IPS-NIHi11 (cell line): Measurements from ENCODE around the gene PPARG.
"Not testable (repeated sequence)": the region's sequence is repeated elsewhere in the genome, so short reads cannot be mapped to it uniquely, and the experiment has no call there.

ENCODE experiments used
- DNase-seq: peaks from one replicate; pipeline ENCODE4 v3.0.0; 2012; ENCODE audit warnings: mixed read lengths, low spot score

PPARG gene

GRCh38 chr3:12443781-12444522 lies 155.1 kb downstream of the PPARG start:
- DNase-seq: no peak

- peak; percentile 60 for DNase-seq
These were observed 156.0 kb downstream of the PPARG start for GRCh38 chr3:12444582-12445471.

GRCh38 chr3:12445523-12446240 lies 156.8 kb downstream of the PPARG start:
- DNase-seq: no peak

DNA sequence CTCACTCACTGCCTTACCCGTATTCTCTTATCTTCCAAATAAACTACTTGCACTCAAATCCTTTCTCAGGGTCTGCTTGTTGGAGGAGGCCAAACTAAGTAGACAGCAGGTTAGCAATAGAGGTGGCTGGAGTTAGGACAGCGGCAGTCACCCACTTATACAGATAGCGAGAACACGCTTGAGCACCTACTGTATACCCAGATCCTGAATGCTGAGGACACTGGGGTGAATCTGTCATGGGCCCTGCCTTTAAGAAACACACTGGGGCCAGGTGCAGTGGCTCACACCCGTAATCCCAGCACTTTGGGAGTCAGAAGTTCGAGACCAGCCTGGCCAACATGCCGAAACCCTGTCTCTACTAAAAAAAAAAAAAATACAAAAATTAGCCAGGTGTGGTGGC lies 157.4 kb downstream of the PPARG start:
- DNase-seq: no peak

GRCh38 chr3:12447075-12447474 lies 158.2 kb downstream of the PPARG start:
- DNase-seq: no peak

GRCh38 chr3:12448404-12449202 lies 159.7 kb downstream of the PPARG start:
- DNase-seq: peak; percentile 31

- no peak for DNase-seq
These were observed 161.2 kb downstream of the PPARG start for GRCh38 chr3:12449889-12450682.

- no peak for DNase-seq
These were observed 162.6 kb downstream of the PPARG start for GRCh38 chr3:12451481-12451880.

DNA sequence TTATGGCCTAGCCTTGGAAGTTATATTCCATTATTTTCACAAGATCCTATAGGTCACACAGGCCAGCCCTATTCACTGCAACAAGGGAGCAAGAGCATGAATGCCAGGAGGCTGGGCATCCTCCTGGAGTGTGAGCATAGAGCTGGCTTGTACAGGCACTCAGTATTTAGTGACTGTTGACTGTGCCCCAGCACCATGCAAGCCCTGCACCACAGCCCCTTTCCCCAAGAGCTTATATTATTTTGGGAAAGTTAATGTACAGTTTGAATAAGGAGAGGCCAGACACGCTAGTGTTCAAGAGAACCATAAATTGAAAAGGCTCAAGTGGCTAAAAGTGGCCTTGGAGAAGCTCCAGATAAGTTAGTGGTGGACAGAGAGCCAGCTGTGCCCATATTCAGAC lies 163.1 kb downstream of the PPARG start:
- DNase-seq: no peak

DNA sequence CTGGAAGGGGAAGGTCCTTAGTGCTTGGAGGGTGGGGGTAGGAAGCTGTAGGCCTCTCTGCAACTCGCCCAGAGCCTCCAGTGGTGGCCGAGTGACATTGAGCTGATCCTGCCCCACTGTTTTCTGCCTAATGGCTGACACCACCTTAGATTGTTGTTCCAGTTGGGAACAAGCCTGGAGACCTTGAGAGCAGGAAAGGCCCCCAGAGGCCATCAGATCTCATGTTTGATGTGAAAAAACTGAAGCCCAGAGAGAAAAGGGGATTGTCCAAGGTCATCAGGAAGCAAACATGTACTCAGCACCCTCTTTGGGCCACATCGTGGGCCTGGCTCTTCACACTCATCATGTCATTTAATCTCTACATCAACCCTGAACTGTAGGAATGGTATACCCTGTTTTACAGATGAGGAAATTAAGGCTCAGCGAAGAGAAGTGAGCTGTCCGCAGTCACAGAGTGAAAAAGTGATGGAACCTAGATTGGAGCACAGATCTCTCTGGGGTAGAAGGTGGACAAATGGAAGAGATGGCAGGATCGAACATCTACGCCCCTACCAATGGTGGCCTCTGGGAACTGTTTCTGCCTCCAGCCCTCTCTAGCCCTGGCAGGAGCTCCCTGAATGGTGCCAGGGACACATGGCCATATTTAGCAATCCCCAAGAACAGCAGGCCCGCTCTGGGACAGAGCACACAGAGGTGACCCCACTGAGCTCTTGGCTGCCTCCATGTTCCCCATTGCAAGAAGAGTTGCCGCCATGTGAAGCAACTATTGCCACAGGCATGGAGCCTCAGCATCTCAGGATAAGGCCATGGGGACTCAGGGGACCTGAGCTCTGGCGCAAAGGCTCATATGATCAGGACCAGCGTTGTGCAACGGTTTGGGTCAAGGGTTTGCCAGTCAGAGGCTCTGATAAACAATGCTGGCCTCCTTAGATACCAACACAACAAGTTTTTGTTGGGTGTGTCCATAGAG lies 163.8 kb downstream of the PPARG start:
- no peak for DNase-seq

GRCh38 chr3:12454076-12454815 lies 165.4 kb downstream of the PPARG start:
- DNase-seq: no peak

- DNase-seq: no peak
These were observed 165.9 kb downstream of the PPARG start for GRCh38 chr3:12454816-12455121.

DNA sequence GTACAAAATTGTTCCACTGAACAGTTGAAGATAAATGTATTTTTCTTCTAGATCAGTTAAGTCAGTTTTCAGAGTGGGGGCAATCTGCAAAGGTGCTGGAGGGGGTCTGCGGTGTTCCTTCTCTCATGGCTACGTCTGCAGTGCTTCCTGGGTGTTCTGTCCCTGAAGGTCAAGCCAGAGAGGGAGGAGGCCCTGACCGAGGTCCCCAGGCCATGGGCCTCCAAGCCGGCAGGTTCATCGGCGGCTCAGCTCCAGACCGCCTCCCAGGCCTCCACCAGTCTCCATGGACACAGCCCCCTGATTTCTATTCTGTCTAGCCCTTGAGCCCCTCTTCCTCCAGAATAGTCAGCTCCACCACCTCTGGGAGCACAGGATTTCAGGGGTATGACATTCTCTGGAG lies 166.9 kb downstream of the PPARG start:
- no peak for DNase-seq

DNA sequence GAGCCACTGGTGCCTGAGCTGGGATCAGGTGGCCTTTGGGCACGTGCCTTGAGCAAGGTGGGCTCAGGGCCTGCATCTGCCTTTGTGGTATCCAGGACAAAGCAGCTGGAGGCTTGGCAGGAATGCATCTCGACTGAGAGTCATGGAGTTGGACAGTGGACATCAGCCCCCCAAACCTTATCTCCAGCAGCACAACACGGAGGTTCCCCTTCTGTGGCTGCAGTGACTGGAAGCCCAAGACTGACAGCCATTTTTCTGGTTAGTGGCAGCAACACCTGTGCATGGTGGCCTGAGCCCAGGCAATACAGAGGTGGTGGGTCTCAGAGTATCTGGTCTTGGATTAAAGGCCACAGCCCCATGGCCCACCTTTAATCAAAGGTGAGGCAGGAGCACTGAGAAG lies 167.6 kb downstream of the PPARG start:
- no peak for DNase-seq

DNA sequence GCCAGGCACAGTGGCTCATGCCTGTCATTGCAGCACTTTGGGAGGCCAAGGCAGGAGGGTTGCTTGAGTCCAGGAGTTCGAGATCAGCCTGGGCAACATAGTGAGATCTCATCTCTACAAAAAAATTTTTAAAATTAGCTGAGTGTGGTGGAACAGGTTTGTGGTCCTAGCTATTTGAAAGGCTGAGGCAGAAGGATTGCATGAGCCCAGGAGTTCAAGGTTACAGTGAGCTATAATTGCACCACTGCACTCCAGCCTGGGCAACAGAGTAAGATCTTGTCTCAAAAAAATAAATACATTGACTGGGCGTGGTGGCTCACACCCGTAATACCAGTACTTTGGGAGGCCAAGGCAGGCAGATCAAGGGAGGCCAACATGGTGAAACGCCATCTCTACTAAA lies 168.5 kb downstream of the PPARG start:
- DNase-seq: not testable (repeated sequence)

DNA sequence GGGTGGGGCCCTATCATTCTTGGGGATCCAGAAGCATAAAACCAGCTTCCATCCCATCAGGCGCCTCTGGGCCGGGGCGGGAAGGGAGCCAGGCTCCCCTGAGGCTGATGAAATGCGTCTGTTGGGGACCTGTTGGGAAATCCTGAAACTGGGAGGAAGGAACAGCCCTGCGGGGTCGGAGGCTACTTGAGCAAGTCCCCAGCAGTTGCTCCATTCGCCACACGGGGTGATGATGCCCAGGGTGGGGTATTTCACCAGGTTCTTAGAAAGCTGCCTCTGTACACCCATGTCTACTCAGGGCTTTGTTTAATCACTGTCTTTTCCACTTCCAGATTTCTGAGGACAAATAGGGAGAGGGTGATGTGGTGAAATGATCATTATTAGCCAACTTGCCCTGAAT lies 170.0 kb downstream of the PPARG start:
- peak; percentile 48 for DNase-seq

- no peak for DNase-seq
These were observed 171.3 kb downstream of the PPARG start for GRCh38 chr3:12460127-12460526.

- DNase-seq: no peak
These were observed 172.3 kb downstream of the PPARG start for GRCh38 chr3:12461097-12461649.
